ENCODE data around the gene VPS26A. TPM values are rescaled to one million over a fixed set of nuclear protein-coding genes. Genes with fewer than 3 reads are reported as not detected.
A peak's percentile ranks its signal among the peaks of the same experiment; 100 is the strongest.

The VPS26A gene
- total RNA-seq, 4 donors from 2014 or later = 22.0 to 67.2 (median 52.1) TPM

DNA sequence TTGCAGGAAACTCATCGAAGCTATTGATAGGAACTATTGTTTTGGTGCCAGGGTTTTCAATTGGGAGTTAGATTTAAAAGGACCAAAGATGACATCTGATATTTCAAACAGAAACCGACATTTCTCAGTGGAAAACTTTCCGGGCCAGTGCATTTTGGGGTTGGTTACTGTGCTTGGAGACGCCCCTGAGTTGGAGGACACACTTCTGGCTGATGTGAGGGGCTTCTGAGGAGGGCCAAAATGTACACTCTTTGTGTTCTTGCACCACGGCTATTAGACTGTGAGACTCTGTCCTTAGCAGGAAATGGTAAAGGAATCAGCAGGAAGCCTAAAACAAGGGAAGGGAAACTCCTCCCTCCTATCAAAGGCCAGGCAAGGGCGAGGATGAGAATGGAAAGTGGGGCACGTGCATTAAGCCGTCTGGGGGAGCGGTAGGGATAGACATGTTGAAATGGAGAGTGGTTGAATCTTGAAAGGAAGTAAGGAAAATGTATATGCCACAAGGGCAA lies 37.9 kb upstream of the VPS26A start:
- intact Hi-C loops (cut with DNase I; ENCODE audit: low total_unique reads) = no loop called here

DNA sequence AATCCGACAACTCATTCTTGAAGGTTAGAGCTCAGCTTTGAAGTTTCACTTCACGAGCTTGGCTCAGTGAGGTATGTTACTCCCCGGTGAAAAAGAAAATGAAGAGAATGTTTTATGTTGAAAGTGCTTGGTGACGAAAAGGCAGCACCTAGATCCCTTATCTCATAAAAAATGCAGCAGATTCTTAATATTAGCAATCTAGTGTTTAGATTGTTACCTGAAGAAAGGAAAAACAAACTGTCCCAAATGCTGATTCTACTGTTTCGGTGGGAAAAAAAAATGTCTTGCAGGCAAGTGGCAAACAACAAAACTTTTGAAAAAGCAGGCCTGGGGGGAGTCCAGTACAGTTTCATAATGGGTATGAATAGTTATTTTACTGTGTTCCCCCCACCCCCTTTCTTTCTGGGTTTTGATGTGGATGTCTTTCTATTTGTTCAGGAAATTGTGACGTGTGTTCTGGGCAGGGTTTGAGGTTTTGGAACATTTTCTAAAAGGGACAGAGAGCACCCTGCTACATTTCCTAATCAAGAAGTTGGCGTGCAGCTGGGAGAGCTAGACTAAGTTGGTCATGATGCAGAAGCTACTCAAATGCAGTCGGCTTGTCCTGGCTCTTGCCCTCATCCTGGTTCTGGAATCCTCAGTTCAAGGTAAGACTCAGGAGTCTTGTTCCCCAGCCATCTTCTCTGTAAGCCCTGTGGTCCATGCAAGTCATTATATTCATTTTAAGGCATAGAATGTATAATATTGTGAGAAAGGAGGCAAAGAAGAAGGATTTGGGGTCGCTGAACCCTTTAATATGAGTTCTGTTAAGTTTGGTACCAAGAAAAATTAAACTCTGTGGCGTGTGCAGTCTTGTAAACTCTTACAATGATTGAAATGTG lies 36.1 kb upstream of the VPS26A start, which contains the start of gene SRGN:
Gene SRGN (plus strand): TSS at position 514 of the 881 bp plus-strand sequence. CDS start 55 bp downstream, at position 569.
- peak; percentile 60 to 87 for DNase-seq
- Histone ChIP-seq H3K27ac (peak within 1 kb of the TSS; percentile 72 to 94), H3K4me1 (no peaks in the 10 kb centered on the region), H3K4me3 (peak within 1 kb of the TSS; percentile 13 to 30), H3K36me3 (no peaks in the 10 kb centered on the region), H3K9me3 (no peaks in the 10 kb centered on the region), H3K27me3 (no peaks in the 10 kb centered on the region)
- intact Hi-C loops (cut with DNase I; ENCODE audit: low total_unique reads) = no loop called here
- TF ChIP-seq POLR2A (IDR thresholded peaks at IDR 0.05) = peak; percentile 61 to 82
- TF ChIP-seq, protein P1, sequence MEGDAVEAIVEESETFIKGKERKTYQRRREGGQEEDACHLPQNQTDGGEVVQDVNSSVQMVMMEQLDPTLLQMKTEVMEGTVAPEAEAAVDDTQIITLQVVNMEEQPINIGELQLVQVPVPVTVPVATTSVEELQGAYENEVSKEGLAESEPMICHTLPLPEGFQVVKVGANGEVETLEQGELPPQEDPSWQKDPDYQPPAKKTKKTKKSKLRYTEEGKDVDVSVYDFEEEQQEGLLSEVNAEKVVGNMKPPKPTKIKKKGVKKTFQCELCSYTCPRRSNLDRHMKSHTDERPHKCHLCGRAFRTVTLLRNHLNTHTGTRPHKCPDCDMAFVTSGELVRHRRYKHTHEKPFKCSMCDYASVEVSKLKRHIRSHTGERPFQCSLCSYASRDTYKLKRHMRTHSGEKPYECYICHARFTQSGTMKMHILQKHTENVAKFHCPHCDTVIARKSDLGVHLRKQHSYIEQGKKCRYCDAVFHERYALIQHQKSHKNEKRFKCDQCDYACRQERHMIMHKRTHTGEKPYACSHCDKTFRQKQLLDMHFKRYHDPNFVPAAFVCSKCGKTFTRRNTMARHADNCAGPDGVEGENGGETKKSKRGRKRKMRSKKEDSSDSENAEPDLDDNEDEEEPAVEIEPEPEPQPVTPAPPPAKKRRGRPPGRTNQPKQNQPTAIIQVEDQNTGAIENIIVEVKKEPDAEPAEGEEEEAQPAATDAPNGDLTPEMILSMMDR (IDR thresholded peaks at IDR 0.05) = no peak

More for the DNA sequence above, 37.9 kb upstream of the VPS26A start:
- TF ChIP-seq, protein P1 (IDR thresholded peaks at IDR 0.05) = no peak
- no peak for TF ChIP-seq POLR2A (IDR thresholded peaks at IDR 0.05)
- Histone ChIP-seq H3K36me3 (no peaks in the 10 kb centered on the region), H3K27ac (peak overlapping the region; percentile 72 to 94), H3K9me3 (no peaks in the 10 kb centered on the region), H3K4me3 (no peak overlapping the region), H3K27me3 (no peaks in the 10 kb centered on the region), H3K4me1 (no peaks in the 10 kb centered on the region)
- DNase-seq = no peak

DNA sequence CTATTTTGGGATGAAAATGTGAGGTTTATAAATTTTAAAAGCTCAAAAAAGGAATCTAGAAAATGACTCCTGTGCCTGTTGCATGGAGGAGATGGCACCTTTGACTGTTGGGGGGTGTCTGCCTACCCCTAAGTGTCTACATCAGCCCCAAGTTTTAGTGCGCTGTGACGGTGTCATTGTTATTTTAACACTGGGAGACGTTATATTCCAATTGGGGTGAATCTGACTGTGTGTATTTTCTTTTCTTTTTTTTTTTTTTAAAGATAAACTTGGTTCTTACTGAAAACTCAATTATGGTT lies 35.6 kb upstream of the VPS26A start:
- H3K4me3 ChIP-seq = peak overlapping the region; percentile 13 to 30
- no peaks in the 10 kb centered on the region for H3K9me3 ChIP-seq
- DNase-seq = no peak
- intact Hi-C loops (cut with DNase I; ENCODE audit: low total_unique reads) = no loop called here
- H3K36me3 ChIP-seq = no peaks in the 10 kb centered on the region
- TF ChIP-seq, protein P1 (IDR thresholded peaks at IDR 0.05) = no peak
- no peak for TF ChIP-seq POLR2A (IDR thresholded peaks at IDR 0.05)
- H3K27ac ChIP-seq = peak overlapping the region; percentile 70 to 94
- no peaks in the 10 kb centered on the region for H3K4me1 ChIP-seq
- H3K27me3 ChIP-seq = no peaks in the 10 kb centered on the region

DNA sequence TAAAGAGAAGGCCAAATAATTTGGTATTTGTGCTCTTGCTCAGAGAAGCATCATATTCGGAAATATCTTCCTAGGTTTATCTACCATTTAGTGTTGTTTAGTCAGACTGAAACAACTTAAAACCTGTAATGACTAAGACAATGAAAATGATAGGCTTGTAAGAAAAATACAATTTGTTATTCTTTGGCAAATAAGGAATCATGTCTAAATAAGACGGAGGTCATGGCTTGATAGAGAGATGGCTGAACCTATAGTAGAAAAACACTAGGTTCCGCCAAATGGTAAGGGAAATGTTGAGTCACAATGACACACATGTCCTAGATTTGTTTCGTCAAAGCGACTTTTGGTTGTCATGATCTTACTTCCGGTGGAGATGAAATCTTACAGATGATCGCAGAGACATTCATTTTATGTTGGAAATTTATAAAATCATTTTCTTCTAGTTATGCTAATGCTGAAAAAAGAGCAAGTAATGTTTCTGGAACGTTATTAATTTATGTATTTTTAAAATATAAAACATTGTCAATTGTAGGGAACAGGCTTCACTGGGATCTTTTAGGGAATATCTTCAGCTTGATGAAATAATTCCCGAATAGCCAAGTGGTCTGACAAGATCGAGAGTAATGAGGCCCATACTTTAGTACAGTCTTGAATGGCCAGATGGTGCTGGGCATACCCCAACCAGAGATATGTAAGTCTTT lies 35.0 kb upstream of the VPS26A start:
- Histone ChIP-seq H3K27ac (peak overlapping the region; percentile 70 to 94), H3K4me3 (peak overlapping the region; percentile 13 to 30)
- intact Hi-C loops (cut with DNase I; ENCODE audit: low total_unique reads) = no loop called here

More for the DNA sequence above, 35.0 kb upstream of the VPS26A start:
- Histone ChIP-seq H3K36me3 (no peaks in the 10 kb centered on the region), H3K4me1 (no peaks in the 10 kb centered on the region), H3K27me3 (no peaks in the 10 kb centered on the region), H3K9me3 (no peaks in the 10 kb centered on the region)
- DNase-seq = no peak
- peak in 1 of 2 donors; percentile 26 for TF ChIP-seq POLR2A (IDR thresholded peaks at IDR 0.05)
- TF ChIP-seq, protein P1 (IDR thresholded peaks at IDR 0.05) = no peak
